ENCODE data around the gene PTPRCAP. TPM values are rescaled to one million over a fixed set of nuclear protein-coding genes. Genes with fewer than 3 reads are reported as not detected.
"Not testable (repeated sequence)": the region's sequence is repeated elsewhere in the genome, so short reads cannot be mapped to it uniquely, and the experiment has no call there.

PTPRCAP gene
- total and polyA plus RNA-seq, 12 donors: 0.57 to 13.4 (median 3.9) TPM

DNA sequence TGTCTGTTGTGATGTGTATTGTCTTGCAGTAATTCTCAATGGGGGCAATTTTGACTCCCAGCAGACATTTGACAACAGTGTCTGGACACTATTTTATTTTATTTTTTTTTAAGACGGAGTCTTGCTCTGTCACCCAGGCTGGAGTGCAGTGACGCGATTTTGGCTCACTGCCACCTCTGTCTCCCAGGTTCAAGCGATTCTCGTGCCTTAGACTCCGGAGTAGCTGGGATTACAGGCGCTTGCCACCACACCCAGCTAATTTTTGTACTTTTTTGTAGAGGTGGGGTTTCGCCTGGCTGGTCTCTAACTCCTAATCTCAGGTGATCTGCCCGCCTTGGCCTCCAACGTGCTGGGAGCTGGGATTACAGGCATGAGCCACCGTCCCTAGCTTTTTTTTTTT is 7.8 kb downstream of the PTPRCAP start:
- no peaks in the 10 kb centered on the region for H3K9me3 ChIP-seq (replicated peaks in 1 of 3)
- 71 to 81% (median 77%) methylated on average over 11 of the region's 11 CpGs for WGBS, 4 donors
- DNase-seq: no peak
- no peak overlapping the region for H3K4me3 ChIP-seq
- TF ChIP-seq, protein P1, sequence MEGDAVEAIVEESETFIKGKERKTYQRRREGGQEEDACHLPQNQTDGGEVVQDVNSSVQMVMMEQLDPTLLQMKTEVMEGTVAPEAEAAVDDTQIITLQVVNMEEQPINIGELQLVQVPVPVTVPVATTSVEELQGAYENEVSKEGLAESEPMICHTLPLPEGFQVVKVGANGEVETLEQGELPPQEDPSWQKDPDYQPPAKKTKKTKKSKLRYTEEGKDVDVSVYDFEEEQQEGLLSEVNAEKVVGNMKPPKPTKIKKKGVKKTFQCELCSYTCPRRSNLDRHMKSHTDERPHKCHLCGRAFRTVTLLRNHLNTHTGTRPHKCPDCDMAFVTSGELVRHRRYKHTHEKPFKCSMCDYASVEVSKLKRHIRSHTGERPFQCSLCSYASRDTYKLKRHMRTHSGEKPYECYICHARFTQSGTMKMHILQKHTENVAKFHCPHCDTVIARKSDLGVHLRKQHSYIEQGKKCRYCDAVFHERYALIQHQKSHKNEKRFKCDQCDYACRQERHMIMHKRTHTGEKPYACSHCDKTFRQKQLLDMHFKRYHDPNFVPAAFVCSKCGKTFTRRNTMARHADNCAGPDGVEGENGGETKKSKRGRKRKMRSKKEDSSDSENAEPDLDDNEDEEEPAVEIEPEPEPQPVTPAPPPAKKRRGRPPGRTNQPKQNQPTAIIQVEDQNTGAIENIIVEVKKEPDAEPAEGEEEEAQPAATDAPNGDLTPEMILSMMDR (IDR thresholded peaks at IDR 0.05): no peak
- TF ChIP-seq POLR2A (IDR thresholded peaks at IDR 0.05): no peak
- H3K27ac ChIP-seq: peak overlapping the region in 1 of 5 donors; percentile 89
- H3K36me3 ChIP-seq (replicated peaks in 1 of 2): peaks cover 0 to 37% of the 10 kb centered on the region in 2 donors
- intact Hi-C loops (cut with DNase I): no loop called here
- no peaks in the 10 kb centered on the region for H3K27me3 ChIP-seq
- peaks cover 15% of the 10 kb centered on the region in 2 donors for H3K4me1 ChIP-seq (replicated peaks in 1 of 2)

DNA sequence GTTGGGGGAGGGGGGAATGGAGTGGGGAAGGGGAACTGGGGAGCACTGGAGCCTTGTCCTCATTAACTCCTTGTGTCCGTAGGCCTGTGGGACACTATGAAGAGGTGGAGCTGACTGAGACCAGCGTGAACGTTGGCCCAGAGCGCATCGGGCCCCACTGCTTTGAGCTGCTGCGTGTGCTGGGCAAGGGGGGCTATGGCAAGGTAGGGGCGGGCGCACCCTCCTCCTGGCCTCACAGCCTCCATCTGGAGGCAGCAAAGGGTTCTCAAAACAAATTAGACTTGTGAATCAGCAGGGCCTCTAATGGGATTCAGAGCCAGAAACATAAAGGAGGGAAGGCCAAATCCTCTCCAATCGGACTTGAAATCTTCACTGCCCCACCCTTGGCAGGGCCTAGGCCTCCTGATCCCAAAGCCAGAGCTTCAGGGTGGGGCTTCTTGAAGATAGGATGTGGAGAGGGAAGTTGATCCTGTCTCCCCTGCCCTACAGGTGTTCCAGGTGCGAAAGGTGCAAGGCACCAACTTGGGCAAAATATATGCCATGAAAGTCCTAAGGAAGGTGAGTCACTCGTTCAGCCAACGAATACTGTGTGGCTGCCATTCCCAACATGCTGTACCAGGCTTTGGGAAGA is 8.3 kb downstream of the PTPRCAP start:
- 34 to 46% (median 42%) methylated on average over 6 to 12 of the region's 12 CpGs for WGBS, 4 donors
- Histone ChIP-seq H3K27ac (peak overlapping the region in 4 of 5 donors; percentile 78 to 94 (median 86)), H3K4me3 (peak overlapping the region; percentile 35 to 98 (median 77)), H3K9me3 (replicated peaks in 1 of 3) (no peaks in the 10 kb centered on the region), H3K36me3 (replicated peaks in 1 of 2) (peaks cover 0 to 31% of the 10 kb centered on the region in 2 donors), H3K4me1 (replicated peaks in 1 of 2) (peaks cover 15% of the 10 kb centered on the region in 2 donors), H3K27me3 (no peaks in the 10 kb centered on the region)
- no peak for DNase-seq
- TF ChIP-seq, protein P1 (IDR thresholded peaks at IDR 0.05): no peak
- TF ChIP-seq POLR2A (IDR thresholded peaks at IDR 0.05): no peak
- intact Hi-C loops (cut with DNase I): no loop called here

DNA sequence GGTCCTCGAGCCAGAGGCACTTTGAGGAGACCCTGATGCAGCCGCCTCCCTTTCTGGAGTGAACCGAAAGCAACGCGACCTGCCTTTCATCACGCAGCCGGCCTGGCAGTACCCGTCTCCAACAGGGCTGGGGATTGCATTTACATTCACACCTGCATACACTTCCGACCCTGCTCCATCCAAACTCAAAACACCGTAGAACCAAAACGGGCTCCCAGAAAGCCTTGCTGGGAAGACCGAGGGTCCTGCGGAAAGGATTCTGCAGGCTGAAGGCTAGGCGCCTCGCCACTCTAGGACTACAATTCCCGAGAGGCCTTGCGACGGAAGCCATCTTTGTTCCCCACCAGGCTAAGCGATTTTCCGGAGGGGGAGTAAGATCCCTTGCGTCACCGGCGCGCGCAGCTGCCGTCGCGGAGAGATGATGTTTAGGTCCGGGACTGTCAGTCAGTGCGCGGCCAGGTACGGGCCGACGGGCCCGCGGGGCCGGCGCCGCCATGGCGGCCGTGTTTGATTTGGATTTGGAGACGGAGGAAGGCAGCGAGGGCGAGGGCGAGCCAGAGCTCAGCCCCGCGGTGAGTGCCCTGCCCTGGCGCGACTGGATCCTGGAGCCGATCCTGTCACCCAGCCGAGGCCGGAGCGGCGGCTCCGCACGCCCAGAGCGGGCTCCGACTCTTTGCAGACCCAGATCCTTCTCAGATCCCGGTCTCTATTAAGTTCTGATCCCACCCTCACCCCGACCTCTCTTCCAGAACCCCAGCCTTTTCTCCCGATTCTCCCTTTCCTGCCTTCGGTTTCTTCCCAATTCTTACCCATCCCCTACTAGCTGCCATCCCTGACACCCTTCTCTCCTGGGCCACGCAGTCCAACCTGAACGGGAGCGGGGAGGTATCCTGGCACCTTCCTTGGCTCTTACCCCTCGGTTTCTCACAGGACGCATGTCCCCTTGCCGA is 9.2 kb downstream of the PTPRCAP start, which contains the start of gene RPS6KB2:
RPS6KB2 (plus strand) TSS at position 443 of the 950 bp plus-strand sequence; CDS start at position 495, 52 bp downstream.
- TF ChIP-seq, protein P1 (IDR thresholded peaks at IDR 0.05): peak in 1 of 6 experiments; percentile 2
- TF ChIP-seq POLR2A (IDR thresholded peaks at IDR 0.05): peak; percentile 92 to 94
- Histone ChIP-seq H3K4me3 (peak within 1 kb of the TSS; percentile 35 to 98 (median 77)), H3K9me3 (replicated peaks in 1 of 3) (no peaks in the 10 kb centered on the region), H3K36me3 (replicated peaks in 1 of 2) (peaks cover 0 to 23% of the 10 kb centered on the region in 2 donors), H3K27me3 (no peaks in the 10 kb centered on the region), H3K4me1 (replicated peaks in 1 of 2) (peaks cover 15% of the 10 kb centered on the region in 2 donors), H3K27ac (peak within 1 kb of the TSS; percentile 73 to 94 (median 84))
- peak; percentile 98 to 100 (median 99) for DNase-seq
- WGBS, 4 donors: 0% methylated on average over 47 to 68 of the region's 68 CpGs
- intact Hi-C loops (cut with DNase I): no loop called here

DNA sequence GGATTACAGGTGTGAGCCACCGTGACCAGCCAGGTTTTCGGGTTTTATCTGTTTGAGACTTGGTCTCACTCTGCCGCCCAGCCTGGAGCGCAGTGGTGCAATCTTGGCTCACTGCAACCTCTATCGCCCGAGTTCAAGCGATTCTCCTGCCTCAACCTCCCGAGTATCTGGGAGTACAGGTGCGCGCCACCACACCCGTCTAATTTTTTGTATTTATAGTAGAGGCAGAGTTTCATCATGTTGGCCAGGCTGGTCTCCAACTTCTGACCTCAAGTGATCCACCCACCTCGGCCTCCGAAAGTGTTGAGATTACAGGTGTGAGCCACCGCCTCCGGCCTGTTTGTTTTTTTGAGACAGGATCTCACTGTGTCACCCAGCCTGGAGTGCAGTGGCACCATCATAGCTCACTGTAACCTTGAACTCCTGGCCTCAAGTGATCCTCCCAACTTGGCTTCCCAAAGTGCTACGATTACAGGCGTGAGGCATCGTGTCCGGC is 10.1 kb downstream of the PTPRCAP start:
- Histone ChIP-seq H3K4me3 (peak overlapping the region in 2 of 4 donors; percentile 77), H3K4me1 (replicated peaks in 1 of 2) (peaks cover 15% of the 10 kb centered on the region in 2 donors), H3K27ac (peak overlapping the region; percentile 73 to 94 (median 84)), H3K36me3 (replicated peaks in 1 of 2) (peaks cover 0 to 14% of the 10 kb centered on the region in 2 donors)
- peak in 5 of 7 donors; percentile 61 to 78 (median 75) for DNase-seq
- intact Hi-C loops (cut with DNase I); H3K27me3 ChIP-seq; H3K9me3 ChIP-seq (replicated peaks in 1 of 3): not testable (repeated sequence)
- peak in 1 of 2 donors; percentile 10 for TF ChIP-seq POLR2A (IDR thresholded peaks at IDR 0.05)
- WGBS, 4 donors: 65 to 79% (median 69%) methylated on average over 19 of the region's 19 CpGs
